Gastroesophageal sphincter (tissue), 3 donors: ENCODE results near the gene HS3ST1.

Experiments used
- CTCF ChIP-seq, 4 experiments: fragments of 200-600 bp in 2 of 4; fragments of 450-650 bp in 2 of 4; sonication (generic) in 1 of 4; IDR thresholded peaks; one replicate each; pipeline ENCODE4 v1.5.1; 2017 to 2019; ENCODE audit warnings: antibody characterized with exemption in 4 of 4, mild to moderate bottlenecking in 2 of 4, moderate library complexity in 2 of 4
- EP300 ChIP-seq: sonication (generic); formaldehyde crosslinking; IDR thresholded peaks from one replicate; pipeline ENCODE4 v1.6.1; 2017; ENCODE audit warnings: antibody characterized with exemption, mild to moderate bottlenecking

GRCh38 chr4:11355226-11355625, 73.5 kb downstream of the HS3ST1 start:
- TF ChIP-seq CTCF (IDR thresholded peaks at IDR 0.05): no peak
- no peak for TF ChIP-seq EP300
